NCI-H146 (cell line): ENCODE results near the gene GGCT.
A peak's percentile ranks its signal among the peaks of the same experiment; 100 is the strongest.
"Not testable (repeated sequence)": the region's sequence is repeated elsewhere in the genome, so short reads cannot be mapped to it uniquely, and the experiment has no call there.

ENCODE experiments used
- DNase-seq: peaks from one replicate; lab custom pipeline; 2025; lab: John Stamatoyannopoulos, UW

The GGCT gene

DNA sequence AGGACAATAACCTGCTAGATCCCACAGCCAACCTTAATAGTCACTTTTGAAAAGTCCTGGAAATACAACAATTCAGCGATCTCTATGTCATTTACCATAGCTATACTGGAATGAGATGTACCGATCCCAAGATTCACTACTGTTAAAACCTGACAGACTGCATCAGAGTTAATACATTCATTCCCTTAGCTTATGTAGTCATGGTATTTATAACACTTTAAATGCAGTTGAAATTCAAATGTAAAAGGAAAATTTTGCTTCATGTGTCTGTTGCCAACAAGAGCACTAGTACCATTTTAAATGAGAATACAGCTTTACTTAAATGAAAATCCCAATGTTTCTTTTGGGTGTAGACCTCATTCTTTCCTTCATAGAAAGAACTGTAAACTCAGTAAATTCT, 11.1 kb upstream of the GGCT start:
- no peak for DNase-seq

DNA sequence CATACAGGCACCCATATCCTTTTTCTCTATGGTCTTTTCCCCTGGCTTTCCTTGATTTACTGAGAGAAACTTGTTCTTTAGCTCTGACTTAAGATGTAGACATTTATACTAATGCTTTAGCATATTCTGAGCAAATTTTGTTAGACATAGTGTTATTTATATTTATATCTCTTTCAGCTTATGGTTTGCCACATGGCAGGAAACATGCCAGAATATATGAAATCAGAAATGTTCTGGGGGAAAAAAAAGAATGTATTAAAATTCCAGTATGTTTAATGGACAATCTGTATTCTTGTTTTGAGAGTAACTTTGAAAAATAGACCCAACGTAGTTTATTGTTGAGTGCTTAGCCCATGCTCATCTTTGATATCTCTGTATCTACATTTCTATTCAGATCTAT, 10.1 kb upstream of the GGCT start:
- no peak for DNase-seq

DNA sequence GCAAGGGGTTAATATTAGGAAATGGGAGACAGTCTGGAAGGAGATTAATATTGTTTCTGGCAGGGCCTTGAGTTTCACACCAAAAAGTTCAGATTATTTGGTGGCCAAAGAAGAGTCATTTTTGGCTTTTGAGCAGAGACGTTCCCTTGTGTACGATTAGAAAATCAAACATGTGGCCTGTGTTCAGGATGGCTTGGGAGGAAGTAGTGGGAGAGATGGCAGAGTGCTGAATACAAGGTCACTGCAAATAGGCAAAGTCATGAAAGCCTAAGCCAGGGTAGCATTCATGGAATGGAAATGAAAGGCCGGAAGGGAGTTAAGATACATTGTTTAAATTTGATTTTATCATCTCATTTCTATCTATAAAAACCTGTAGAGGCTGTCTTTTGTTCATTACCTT, 9.5 kb upstream of the GGCT start:
- DNase-seq = no peak

DNA sequence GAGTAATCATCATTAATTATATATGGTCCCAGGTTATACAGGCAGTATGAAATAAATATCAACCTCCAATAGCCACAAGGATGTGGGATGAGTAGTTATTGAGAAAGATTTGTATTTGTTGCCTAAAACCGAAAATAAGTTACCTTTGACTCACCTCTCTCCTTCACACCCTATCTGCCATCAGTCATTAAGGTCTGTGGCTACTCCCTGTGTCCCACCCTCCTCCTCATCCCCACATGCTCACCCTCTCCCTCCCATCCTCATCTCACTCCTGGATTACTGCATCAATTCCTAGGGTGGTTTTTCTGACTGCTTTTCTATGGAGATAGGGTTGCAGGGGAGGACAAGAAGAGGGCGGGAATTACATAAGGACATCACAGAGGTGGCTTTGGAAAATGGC, 9.1 kb upstream of the GGCT start:
- no peak for DNase-seq

DNA sequence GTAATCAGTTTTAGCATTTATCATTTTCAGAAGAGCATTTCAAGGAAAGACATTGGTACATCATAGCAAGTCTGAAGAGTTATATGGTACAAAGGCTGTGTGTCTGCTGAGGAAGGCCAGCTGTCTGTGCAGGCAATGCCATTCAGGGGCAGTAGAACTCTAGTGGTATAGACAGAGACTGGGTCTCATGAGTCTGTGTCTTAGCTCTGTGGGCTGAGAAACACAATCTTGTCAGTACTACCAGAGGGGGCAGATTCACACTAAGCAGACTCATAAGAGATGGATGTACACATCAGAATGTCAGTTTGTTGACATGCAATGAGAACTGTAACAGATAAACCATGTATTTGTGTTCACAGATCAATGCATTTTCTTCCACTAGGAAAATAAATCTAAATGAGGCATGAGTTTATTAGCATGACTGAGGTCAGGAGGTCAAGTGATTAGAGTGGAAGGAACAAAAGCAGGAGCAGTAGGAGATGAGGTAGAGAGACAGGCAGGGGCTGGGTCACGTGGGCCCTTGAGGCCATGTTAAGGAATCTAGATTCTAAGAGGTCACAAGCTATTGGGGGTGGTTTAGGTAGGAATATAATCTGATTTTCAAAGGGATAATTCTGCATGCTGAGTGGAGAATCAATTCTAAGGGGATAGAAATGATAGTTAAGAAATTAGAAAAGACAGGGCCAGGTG, 7.5 kb upstream of the GGCT start:
- DNase-seq = peak; percentile 4

DNA sequence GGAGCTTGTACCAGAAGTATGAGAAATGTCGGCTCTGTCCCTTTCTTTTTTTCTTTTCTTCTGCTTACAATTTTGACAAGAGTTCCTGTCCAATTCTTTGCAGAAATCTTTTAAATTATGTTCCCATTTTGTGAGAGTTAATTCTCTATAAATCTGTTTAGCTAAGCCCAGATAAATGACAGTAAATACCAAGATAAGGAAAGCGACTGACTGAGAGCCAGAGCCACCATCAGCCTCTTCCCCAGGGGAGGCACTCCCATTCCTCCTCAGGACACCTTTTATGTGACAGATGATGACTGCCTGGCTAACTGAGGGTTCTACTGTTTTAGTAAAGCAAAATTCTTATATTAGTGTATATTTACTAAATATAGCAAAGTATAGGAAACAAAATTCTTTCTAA, 6.9 kb upstream of the GGCT start:
- no peak for DNase-seq

DNA sequence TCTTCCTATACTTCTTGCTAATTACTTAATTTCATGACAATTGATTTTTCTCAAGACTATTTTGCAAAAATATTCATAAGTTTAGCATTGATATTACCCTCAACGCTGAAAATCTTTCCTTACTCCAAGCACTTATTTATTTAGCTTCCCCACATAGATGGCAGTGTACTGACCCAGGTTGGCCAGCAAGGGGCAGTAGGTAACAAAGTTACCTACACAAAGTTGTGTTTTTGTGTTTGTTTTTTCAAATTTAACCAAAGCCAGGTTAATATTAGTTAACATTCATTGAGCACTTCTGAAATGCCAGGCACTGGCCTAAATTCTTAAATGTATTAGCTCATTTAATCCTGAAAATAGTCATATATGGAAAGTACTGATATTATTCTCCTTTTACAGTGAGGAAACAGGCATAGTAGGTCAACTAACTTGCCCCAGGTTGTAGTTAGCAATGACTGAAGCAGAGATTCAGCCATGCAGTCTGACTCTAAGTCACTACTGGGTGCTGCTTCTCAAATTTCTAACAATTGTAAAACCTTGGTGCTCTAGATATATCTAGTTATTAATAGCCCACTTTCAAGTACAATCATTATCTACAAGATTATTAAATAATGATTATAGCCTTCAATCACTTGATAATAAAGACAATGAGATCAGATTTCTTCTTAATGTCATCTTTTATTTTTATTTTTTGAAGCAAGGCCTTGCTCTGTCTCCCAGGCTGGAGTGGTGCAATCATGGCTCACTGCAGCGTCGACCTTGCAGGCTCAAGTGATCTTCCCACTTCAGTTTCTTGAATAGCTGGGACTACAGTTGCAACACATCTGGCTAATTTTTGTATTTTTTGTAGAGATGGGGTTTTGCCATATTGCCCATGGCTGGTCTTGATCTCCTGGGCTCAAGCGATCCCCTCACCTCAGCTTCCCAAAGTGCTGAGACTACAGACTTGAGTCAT, 5.8 kb upstream of the GGCT start:
- peak; percentile 23 for DNase-seq

DNA sequence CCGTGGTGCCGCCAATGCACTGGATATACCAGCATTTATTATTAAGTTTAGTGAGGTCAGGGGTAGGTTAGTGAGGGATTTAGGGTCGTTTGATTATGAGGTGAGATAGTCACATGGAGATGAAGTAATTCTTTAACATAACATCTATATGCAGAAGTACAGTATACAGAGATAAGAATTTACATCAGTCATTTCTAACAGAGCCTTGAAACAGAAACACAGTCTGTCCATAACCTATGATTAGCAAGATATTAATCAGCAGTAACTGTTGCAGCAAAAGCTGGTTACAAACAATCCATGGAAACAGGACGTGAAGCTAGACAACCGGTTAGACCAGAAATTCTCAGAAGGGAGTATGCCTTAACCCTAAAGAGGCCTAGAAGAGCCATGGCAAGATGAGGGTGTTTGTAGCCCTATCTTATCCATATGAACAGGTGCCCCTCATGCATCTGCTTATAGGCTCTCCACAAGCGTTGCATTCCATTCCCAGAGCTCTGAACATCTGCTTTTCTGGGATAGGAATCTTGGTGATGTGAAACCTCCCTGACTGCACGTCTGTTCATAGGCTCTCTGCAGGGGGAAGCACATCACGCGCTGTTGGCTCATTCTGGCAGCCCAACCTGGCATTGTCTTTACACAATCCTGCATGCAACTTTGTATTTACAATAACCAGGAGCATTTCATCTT, 4.7 kb upstream of the GGCT start:
- DNase-seq = not testable (repeated sequence)

DNA sequence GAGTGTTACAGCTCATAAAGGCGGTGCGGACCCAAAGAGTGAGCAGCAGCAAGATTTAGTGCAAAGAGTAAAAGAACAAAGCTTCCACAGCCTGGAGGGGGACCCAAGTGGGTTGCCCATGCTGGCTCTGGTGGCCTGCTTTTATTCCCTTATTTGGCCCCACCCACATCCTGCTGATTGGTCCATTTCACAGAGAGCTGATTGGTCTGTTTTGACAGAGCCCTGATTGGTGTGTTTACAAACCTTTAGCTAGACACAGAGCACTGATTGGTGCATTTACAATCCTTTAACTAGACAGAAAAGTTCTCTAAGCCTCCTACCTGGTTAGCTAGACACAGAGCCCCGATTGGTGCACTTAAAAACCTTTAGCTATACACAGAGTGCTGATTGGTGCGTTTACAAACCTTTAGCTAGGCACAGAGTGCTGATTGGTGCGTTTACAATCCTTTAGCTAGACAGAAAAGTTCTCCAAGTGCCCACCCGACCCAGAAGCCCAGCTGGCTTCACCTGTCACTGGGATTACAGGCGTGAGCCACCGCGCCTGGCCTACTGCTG, 2.8 kb upstream of the GGCT start:
- DNase-seq = not testable (repeated sequence)

DNA sequence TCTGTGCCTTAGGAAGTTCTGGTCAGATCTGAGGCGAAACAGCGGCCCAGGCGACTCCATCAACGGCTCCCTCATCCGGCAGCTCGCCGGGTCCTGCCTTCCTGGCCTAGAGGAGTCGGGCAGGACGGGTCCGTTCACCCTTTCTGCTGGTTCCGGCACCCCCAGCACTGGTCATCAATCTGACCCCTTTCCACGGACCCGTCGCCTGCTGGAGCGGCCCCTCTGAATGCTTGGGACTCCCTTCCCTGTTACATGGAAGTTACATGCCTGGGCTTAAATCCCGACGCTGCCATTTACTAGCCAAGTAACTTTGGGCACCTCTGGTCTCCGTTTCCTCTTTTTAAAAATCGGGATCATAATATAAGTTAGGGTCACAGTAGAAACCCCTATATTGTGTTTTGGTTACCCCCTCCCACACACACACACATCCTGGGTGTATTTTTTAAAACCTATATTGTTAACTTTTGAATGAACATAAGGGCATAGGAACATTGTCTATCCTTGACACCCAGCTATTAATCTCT, 607 bp upstream of the GGCT start:
- no peak for DNase-seq

DNA sequence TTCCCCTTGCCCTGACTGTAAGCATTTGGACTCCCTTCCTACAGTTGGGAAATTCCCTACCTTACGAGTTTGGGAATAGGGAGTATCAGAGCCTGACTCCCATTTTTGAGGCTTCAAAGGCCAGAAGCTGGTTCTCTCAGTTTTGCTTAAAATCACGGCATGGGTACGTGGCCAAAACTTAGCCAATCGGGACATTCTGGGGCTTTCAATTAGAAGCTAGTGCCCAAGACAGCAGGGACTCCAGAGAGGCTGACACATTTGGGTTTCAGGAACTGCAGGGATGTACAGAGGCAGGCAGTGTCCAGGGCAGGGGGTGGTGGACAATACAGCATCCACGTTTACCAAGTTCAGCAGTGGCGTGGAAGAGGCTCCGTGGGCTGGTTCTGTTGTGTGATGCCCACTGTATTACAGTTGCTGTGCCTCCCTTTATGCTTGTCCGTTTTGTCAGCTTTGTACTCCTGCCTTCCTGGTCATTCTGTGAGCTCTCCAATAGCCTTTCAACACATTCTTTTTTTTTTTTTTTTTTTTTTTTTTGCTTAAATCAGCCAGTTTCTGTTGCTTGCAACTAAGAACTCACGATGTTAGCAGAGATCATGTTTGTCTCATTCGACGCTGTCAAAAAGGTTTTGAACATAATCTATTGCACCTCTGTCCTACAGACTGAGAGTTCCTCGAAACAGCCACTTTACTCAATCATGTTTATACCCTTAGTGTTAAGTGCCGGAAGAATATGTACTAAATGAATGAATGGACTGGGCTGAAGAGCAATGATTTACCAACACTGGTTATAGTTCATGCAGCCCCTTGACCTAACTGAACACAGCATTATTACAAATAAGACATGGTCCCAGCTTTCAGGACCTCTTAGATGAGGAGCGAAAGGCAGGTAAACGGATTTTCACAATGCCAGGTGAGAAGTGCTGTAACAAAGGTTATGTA, 1.1 kb downstream of the GGCT start:
- DNase-seq = peak; percentile 25

DNA sequence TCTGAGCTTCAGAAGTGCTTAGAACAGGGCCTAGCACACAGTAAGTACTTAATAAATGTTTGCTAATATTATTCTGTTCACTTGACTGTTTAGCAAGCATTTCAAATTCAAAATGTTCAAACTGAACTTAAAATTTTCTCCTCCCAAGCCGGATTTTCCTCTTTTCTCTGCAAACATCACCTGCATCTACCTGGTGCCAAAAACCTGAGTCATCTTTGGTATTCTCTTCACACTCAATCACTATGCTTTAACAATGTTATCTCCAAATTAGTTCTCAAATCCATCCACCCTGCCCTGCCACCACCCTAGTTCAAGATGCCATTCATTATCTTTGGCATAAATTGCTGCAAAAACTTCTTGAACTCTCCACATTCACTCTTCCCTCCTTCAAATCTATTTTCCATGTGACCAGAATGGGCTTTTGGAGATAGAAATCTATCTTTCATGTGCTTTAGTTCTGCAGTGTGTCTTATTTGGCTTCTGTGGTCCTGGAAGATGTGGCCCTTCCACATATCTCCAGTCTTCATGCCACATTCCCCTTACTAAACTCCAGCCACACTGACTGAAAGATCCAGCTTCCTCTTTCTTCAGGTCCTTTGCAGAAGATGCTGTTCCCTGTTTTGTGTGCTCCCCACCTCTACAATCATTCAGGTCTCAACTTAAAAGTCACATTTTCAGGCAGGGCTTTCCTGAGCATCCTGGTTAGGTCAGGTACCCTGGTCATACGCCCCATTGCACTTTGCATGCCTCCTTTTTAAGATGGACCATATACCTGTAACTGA, 2.0 kb downstream of the GGCT start:
- DNase-seq = no peak

DNA sequence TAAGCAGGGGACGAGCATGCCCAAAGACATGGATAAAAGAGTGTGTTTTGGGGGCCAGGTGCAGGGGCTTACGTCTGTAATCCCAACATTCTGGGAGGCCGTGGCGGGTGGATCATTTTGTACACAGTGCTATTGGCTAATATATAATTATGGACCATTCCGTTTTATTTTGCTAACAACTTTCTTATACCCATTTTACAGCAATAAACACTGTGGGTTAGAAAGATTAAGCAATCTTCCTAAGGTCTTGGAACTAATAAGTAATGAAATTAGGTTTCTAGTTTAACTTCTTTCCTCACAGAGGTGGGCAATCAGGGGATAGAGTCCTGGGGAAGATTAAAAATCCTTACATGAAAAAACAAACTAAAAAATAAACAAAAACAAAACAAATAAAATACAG, 3.4 kb downstream of the GGCT start:
- DNase-seq = no peak

DNA sequence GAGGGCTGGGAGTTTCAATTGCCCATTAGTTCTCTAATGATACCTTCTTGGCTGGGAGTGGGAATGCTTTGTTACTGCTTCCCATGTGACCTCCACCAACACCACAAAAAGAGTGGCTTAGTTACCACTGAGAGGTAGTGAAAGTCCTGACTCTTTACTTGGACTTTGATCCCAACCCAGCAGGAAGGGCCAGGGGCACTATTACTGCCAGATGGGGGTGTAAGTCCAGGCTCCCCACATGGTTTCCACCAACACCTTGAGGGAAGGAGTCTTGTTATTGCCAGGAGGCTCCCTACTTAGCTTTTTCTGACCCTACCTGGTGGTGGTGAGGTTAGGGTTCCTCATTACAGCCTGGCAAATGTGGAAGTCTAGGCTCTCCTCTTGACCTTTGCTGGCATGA, 11.4 kb downstream of the GGCT start:
- no peak for DNase-seq

DNA sequence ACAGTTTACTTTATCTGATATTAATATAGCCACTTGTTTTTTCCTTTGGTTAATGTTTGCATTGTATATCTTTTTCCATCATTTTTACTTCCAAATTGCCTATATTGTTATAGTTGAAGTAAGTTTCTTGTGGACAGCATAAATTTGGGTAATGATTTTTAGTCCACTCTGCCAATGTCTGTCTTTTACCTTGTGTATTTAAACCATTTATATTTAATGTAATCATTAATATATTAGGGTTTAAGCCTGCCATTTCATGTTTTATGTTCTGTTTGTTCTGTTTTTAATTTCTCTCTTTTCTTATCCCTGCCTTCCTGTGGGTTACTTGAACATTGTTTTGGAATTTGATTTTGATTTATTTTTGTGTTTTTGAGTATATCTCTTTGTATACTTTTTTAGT, 13.2 kb downstream of the GGCT start:
- no peak for DNase-seq

DNA sequence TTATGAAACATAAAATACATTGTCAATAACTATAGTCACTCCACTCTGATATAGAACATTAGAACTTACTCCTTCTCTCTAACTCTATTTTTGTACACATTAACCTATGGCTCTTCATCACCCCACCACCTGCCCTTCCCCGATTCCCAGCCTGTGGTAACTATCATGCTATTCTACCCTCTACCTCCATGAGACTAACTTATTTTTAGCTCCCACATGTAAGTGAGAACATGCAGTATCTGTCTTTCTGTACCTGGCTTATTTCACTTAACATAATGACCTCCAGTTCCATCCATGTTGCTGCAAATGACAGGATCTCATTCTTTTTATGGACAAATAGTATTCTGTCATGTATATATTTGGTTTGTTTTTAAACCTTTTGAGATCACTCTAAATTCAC, 17.3 kb downstream of the GGCT start:
- no peak for DNase-seq

DNA sequence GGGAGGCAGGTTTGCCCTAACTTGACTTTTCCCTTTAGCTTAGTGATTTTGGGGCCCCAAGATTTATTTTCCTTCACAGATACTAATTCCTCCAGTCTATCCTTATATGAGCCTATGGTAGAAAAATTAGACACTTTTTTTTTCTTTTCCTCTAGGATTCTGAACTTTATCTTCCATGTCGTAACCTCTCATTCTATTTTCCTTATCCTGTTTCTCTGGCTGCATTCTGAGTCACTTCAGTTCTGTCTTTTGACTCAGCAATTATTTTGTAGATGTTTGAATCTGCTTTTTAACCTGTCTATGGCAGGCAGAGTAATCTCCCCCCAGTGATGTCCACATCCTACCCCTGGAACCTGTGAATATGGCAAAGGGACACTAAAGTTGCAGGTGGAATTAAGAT, 19.0 kb downstream of the GGCT start:
- DNase-seq = no peak

DNA sequence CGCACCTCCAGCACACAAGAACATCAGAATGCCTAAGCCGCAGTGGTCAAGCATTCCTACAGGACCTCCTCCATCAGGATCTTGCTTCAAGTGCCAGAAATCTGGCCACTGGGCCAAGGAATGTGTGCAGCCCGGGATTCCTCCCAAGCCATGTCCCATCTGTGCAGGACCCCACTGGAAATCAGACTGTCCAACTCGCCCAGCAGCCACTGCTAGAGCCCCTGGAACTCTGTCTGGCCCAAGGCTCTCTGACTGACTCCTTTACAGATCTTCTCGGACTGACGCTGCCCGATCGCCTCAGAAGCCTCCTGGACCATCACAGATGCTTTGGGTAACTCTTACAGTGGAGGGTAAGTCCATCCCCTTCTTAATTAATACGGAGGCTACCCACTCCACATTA, 23.2 kb downstream of the GGCT start:
- not testable (repeated sequence) for DNase-seq

DNA sequence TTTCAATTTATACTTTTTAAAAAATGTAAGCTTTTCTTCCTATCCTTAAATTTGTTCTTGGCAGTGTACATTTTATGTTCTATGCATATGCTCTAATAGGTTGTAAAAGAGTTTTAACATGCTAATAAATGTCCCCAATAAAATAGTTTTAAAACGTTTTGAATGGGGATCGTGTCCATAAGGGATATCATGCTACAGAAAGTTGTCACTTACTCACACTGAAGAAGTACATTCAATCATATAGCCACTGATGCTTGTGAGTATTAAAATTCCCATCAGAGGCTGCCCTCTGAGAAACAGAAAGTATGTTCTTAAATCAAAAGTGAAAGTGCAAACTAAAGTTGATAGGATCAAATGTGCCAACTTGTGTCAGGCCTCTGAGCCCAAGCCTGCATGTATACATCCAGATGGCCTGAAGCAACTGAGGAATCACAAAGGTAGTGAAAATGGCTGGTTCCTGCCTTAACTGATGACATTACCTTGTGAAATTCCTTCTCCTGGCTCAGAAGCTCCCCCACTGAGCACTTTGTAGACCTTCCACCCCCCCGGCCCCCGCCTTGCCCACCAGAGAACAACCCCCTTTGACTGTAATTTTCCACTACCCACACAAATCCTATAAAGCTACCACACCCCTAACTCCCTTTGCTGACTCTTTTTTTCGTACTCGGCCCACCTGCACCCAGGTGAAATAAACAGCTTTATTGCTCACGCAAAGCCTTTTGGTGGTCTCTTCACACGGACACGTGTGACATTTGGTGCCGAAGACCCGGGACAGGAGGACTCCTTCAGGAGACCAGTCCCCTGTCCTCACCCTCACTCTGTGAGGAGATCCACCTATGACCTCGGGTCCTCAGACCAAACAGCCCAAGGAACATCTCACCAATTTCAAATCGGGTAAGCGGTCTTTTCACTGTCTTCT, 25.2 kb downstream of the GGCT start:
- no peak for DNase-seq
